SH-SY5Y (cell line): ENCODE results near the gene RAMP1.
A peak's percentile ranks its signal among the peaks of the same experiment; 100 is the strongest.

ENCODE experiments used
- GATA2 ChIP-seq: IDR thresholded peaks from 2 replicates; pipeline ENCODE4 v1.6.1; 2011; ENCODE audit warnings: mild to moderate bottlenecking, low read depth, low read length
- GATA3 ChIP-seq: IDR thresholded peaks from 2 replicates; pipeline ENCODE4 v1.6.1; 2011; ENCODE audit warnings: low read depth, mild to moderate bottlenecking, low read length, moderate library complexity

The RAMP1 gene

DNA sequence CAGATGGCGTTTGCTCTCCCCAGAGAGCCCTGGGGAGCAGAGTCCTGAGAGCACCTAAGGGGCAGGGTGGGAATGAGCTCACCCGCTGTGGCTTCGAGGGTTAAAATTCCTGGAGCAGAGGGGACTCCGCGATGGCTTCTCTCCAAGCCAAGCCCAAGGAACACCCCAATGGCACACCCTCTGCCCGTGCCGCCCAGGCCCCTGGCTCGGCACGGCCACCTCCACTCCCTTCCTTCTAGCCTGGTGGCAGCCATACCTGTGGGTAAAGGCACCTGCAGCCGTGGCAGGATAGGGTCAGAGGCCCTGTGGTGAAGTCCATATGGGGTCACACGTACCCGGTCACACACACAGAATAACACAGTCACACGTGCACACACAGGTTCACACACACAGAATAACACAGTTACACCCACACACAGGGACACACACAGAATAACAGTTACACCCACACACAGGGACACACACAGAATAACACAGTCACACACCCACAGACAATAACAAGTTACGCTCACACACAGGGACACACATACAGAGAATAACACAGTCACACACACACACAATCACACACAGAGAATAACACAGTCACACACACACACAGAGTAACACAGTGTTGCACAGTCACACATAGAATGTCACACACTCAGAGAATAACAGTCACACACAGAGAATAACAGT lies 50.5 kb downstream of the RAMP1 start:
- no peak for TF ChIP-seq GATA2
- no peak for TF ChIP-seq GATA3

DNA sequence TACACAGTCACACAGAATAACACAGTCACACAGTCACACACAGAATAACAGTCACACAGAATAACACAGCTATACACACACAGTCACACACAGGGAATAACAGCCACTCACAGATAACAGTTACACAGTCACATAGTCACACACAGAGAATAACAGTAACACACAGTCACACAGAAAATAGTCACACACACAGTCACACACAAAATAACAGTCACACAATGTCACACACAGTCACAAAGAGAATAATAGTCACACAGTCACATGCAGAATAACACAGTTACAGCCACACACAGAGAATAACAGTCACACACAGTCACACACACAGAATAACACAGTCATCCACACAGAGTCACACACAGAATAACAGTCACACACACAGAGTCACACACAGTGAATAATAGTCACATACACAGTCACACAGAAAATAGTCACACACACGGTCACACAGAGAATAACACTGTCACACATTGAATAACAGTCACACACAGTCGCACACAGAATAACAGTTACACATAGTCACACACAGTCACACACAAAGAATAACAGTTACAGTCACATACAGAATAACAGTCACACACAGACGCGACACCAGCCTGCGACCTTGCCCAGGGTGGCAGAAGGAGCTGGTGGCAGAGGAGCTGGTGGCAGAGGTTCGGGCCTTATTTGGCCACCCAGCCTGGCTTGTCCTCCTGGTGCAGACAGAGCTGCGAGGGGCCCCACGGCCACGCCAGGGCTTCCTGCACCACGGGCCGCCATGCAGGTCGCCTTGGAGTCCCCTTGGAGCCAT lies 51.3 kb downstream of the RAMP1 start:
- TF ChIP-seq GATA2: no peak
- TF ChIP-seq GATA3: no peak

DNA sequence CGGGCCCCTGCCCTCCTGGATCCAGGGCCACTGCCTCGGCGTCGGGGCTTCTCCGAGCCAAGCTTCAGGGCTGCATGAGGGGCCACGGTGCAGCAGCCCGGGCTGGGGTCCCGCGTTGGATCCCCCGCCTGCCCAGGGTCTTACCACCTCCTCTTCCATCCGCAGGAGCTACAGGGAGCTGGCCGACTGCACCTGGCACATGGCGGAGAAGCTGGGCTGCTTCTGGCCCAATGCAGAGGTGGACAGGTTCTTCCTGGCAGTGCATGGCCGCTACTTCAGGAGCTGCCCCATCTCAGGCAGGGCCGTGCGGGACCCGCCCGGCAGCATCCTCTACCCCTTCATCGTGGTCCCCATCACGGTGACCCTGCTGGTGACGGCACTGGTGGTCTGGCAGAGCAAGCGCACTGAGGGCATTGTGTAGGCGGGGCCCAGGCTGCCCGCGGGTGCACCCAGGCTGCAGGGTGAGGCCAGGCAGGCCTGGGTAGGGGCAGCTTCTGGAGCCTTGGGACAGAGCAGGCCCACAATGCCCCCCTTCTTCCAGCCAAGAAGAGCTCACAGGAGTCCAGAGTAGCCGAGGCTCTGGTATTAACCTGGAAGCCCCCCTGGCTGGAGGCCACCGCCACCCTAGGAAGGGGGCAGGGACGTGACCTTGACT lies 52.1 kb downstream of the RAMP1 start:
- no peak for TF ChIP-seq GATA2
- no peak for TF ChIP-seq GATA3

DNA sequence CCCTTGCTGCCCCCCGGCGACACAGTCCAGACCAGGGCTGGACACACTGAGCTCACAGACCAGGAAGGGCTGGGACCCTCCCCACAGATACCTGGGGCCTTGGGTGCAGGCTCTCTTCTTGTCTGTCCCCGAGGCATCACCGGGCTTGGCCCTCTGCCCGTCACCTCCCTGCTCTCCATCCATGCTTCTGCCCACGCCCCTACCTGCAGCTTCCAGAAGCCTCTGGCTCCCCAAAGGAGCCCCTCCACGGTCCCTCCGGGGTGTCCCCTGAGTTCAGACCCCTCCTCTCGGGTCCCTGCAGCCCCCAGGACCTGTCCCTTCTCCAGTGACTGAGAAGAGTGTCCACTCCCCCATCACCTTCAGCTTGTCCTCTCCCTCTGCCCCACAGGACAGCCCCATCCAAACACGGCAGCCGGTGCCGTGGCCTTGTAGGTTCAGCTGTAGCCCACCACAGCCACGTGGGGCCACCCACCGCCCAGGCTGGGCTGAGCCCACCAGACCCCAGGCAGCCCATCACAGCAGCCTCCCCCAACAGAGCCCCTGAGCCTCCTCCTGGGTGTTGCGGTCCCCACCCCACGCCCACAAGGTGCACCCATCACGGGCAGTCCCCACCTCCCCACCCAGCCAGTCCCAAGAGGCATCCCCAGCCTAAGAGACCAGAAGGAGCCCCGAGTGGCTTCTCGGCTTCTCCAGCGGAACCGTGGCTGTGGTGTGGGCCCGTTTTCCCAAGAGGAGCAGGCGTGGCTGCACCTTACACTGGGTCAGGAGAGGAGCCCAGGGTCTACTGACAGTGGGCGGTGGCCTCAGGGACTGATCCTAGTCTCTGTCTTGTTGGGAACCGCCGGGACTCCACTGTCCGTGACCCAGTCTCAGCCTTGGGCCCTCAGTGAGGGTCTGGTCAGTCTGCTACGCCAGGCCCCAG lies 53.1 kb downstream of the RAMP1 start:
- TF ChIP-seq GATA3 (no peak), GATA2 (no peak)

DNA sequence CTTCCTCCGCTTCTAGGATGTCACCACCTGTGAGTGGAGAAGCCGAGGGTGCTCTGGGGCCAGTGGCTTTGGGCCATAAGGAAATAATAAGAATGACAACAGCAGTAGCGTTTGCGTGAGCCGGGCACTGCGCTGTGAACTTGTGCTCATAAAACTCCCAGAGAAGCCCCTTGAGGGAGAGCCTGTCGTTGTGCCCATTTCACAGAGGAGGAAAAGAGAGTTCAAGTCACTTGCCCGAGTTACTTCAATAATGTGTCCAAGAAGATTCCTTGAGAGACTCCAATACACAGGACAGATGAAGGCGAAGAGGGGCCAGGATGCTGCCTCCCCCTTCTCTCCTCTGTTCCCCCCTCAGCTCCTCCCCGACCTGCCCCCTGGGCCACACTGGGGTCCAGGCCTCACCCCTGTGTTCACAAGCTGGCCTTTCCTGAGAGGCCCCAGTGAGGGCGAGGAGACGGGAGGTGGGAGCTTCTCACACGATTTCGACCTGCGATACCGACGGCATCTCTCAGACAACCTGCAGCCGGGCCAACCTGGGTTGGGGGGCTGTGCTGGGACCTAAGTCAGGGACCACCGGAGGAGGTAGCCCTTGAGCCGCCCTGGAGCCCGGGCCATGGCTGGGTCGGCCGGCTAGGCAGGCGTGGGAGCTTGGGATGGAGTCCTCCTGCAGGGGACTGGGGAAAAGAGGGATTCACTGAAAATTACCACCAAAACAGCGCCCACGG lies 53.9 kb downstream of the RAMP1 start:
- TF ChIP-seq GATA3: no peak
- TF ChIP-seq GATA2: no peak

DNA sequence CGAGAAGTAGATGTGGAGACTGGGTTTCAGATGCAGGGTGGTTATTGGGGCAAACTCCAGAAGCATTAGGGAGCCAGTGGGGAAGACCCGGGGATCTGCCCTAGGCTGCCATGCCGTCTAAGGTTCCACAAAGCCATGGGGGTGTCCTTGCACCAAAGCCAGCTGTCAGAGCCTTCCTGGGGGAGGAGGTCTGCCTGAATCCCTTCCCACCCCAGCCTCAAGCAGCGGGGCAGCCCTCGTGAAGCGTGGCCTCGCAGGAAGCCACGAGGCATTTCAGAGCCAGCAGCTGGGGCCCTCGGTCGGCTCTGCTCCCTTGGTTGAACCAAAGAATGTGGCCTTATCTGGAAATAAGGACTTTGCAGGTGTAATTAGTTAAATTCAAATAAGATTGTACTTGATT lies 56.2 kb downstream of the RAMP1 start:
- no peak for TF ChIP-seq GATA2
- no peak for TF ChIP-seq GATA3

DNA sequence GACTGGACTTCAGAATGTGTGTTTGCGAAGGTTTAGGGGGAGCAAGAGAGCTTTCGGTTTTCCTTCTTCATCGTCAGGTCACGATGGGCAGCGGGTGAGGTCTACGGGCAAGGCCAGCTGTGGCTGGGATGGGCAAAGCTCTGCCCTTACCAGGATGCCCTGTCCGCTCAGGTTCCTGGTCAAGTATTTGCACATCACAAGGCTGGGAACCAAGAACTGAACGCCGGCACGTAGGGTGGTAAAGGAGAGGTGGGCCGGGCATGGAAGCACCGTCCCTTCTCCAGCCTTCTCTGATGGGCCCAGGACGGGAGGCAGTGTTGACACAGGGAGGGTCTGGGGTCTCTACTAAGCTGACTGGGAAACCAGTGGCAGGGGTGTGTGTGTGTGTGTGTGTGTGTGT lies 56.9 kb downstream of the RAMP1 start:
- TF ChIP-seq GATA2 (no peak), GATA3 (no peak)

DNA sequence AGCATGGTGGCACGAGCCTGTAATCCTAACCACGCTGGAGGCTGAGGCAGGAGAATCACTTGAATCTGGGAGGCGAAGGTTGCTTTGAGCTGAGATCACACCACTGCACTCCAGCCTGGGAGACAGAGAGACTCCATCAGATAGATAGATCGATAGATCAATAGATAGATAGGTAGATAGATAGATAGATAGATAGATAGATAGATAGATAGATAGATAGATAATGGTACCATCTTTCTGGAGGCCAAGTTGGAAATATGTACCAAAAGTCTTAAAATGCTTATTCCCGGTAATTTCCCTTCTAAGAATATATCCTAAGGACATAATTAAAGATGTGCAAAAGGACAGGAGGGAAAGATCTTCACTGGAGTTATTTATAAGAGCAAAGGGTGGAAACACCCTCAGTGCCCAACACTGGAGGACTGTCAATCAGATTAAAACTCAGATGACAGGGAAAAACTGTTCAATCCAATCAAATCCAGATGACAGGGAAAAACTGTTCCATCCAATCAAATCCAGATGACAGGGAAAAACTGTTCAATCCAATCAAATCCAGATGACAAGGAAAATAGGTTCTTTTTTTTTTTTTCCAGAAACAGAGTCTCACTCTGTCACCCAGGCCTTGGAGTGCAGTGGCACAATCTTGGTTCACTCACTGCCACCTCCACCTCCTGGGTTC lies 58.4 kb downstream of the RAMP1 start:
- 0 out of 2 replicates have a peak, but pooled peaks have one; percentile 13 for TF ChIP-seq GATA2
- TF ChIP-seq GATA3: peak; percentile 68

DNA sequence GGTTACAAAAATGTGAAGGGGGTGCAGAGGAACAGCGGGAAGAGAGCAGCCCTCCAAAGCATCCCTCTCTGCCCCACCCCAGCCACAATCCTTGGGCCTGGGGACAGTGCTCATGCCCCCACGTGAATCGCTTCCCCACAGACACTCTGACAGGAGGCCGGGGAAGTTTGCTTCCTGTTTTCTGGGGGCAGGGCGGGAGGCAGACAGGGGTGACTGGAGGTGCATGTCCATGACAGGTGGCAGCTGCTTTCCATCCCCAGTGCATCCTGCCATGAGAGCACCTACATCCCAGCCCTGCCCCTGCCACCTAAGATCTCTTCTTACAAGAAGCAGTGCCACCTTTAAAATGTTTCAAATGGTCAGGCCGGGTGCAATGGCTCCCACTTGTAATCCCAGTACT lies 60.2 kb downstream of the RAMP1 start:
- TF ChIP-seq GATA2 (no peak), GATA3 (no peak)

DNA sequence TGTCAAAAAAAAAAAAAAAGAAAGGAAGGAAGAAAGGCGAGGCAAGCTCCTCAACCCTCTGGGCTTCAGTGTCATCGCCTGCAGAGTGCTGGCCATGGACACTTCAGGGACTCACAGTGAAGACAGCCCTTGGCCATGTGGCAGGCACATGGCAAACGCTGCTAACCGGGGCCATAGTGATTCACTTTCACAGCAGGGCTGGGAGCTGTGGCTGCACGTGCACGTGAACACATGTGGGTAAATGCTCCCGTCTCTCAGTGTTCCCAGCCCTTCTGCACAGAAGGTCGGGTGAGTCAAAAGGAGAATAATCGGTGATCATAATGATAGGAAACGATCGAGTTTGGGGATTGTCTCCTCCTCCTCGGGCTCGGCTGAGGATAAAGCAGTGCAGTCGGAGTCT lies 61.2 kb downstream of the RAMP1 start:
- TF ChIP-seq GATA2 (no peak), GATA3 (no peak)

DNA sequence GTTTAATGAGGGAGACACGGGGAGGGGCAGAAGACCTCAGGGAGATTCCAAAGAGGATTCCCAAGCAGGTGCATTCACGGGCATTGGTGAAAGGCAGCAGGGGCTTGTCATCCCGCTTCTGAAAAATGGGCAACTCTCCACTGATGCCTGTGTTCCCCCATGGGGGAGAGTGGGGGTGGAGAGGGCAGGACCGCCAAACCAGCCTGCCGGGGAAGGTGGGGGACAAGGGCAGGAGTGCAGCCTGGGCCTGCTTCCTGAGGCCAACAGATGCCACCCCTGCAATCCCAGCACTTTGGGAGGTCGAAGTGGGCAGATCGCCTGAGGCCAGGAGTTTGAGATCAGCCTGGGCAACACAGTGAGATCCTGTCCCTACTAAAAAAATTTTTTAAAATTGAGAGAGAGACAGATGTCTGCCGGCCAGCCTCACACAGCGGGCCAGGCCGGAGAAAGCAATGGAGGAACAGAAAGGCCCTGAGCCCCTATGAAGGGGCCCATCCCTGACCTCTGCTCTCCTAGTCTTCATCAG lies 62.6 kb downstream of the RAMP1 start:
- TF ChIP-seq GATA3: no peak
- TF ChIP-seq GATA2: no peak

DNA sequence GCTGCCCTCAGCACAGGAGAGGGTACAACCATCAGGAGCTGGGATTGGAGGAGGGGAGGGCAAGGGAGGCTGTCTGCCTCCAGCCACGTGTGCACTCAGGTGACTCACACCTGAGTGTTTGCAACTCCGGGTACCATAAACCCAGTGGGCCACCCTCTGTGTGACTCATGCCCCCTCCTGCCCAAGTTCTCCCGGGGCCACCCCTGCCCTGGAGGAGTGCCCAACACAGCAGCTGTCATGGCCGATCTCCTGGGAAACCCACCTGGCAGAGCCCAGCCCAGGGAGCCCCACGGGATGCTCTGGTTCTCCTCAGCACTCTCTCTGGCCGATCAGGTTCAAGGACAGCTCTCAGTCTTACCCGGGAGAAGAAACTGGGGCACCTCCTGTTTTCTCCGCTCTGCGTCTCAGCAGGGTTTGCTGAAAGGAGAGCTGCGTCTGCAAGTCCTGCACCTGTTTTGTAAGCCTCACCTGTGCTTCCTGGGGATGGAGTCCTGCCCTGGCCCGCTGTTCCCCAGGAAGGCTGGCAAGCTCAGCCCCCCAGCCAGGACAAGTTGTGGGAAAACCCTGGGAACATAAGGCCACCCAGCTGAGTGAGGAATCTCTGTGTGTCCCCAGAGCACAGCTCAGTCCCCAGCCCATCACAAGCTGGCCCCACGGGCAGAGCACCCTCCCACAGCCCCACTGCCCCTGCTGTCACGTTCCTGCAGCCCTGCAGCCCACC lies 63.4 kb downstream of the RAMP1 start:
- TF ChIP-seq GATA3 (no peak), GATA2 (no peak)
